H1 (cell line): ENCODE data around the gene NCK2.

Experiments
- JUND ChIP-seq: IDR thresholded peaks from 2 replicates; pipeline ENCODE4 v1.6.1; 2011; ENCODE audit warnings: mild to moderate bottlenecking, improper control_type of control experiment, low read length
- SIN3A ChIP-seq, 2 experiments: IDR thresholded peaks in 1 of 2; conservative IDR thresholded peaks in 1 of 2; 2 replicates each; pipeline ENCODE4 v1.6.1; 2011 to 2012; ENCODE audit warnings: low read length in 2 of 2, improper control_type of control experiment in 1 of 2, low read depth in 1 of 2, mild to moderate bottlenecking in 1 of 2
- SP2 ChIP-seq: IDR thresholded peaks from 2 replicates; pipeline ENCODE4 v1.6.1; 2012; ENCODE audit warnings: mild to moderate bottlenecking, low read length, inconsistent platforms
- SUZ12 ChIP-seq: fragments of 200-600 bp; sonication (generic); IDR thresholded peaks from 2 replicates; pipeline ENCODE4 v1.6.1; 2012; ENCODE audit warnings: mild to moderate bottlenecking, inconsistent platforms, low read length, moderate library complexity, mixed read lengths
- TF ChIP-seq, protein P1 (sequence below), 3 experiments: IDR thresholded peaks; 1 replicate in 2 of 3; 2 replicates in 1 of 3; pipeline versions ENCODE4 v1.5.1 to v1.6.1; 2011; ENCODE audit warnings: low read length in 3 of 3, mild to moderate bottlenecking in 3 of 3, inconsistent platforms in 2 of 3, low read depth in 1 of 3, moderate library complexity in 1 of 3; ENCODE audit not compliant: insufficient read depth in 1 of 3; ENCODE audit errors: control extremely low read depth in 1 of 3
- TF ChIP-seq, protein P2 (sequence below): IDR thresholded peaks from 2 replicates; pipeline ENCODE4 v1.6.1; 2012; ENCODE audit warnings: low read length, inconsistent platforms

DNA sequence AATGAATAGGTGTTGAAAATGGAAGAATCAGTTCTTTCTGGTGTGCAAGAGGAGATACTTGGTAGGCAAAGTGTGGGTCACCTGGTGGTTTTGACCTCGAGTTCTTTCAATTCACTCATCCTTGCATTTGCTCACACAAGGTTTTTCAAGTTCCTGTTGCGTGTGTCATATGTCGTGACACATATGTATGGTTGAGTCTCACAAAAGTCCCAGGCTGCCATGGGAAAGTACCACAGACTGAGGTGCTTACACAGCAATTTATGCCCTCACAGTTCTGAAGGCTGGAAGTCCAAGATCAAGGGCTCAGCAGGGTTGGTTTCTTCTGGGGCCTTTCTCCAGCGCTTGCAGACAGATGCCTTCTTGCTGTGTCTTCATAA, 64.4 kb downstream of the NCK2 start:
- TF ChIP-seq SP2 (no peak), SIN3A (conservative IDR thresholded peaks at IDR 0.05 in 1 of 2, IDR thresholded peaks at IDR 0.05 in 1 of 2; ENCODE audit: low read depth in 1 of 2, low read length in 2 of 2) (no peak), JUND (no peak), SUZ12 (no peak)
- TF ChIP-seq, protein P1, sequence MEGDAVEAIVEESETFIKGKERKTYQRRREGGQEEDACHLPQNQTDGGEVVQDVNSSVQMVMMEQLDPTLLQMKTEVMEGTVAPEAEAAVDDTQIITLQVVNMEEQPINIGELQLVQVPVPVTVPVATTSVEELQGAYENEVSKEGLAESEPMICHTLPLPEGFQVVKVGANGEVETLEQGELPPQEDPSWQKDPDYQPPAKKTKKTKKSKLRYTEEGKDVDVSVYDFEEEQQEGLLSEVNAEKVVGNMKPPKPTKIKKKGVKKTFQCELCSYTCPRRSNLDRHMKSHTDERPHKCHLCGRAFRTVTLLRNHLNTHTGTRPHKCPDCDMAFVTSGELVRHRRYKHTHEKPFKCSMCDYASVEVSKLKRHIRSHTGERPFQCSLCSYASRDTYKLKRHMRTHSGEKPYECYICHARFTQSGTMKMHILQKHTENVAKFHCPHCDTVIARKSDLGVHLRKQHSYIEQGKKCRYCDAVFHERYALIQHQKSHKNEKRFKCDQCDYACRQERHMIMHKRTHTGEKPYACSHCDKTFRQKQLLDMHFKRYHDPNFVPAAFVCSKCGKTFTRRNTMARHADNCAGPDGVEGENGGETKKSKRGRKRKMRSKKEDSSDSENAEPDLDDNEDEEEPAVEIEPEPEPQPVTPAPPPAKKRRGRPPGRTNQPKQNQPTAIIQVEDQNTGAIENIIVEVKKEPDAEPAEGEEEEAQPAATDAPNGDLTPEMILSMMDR (IDR thresholded peaks at IDR 0.05; ENCODE audit: control extremely low read depth in 1 of 3, insufficient read depth in 1 of 3, low read depth in 1 of 3, low read length in 3 of 3) = no peak
- TF ChIP-seq, protein P2, sequence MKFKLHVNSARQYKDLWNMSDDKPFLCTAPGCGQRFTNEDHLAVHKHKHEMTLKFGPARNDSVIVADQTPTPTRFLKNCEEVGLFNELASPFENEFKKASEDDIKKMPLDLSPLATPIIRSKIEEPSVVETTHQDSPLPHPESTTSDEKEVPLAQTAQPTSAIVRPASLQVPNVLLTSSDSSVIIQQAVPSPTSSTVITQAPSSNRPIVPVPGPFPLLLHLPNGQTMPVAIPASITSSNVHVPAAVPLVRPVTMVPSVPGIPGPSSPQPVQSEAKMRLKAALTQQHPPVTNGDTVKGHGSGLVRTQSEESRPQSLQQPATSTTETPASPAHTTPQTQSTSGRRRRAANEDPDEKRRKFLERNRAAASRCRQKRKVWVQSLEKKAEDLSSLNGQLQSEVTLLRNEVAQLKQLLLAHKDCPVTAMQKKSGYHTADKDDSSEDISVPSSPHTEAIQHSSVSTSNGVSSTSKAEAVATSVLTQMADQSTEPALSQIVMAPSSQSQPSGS = no peak
